Activated CD8-positive, alpha-beta memory T cell treated with anti-CD3 and anti-CD28 coated beads for 24 hours (primary cell): ENCODE results near the gene CDH22.
A peak's percentile ranks its signal among the peaks of the same experiment; 100 is the strongest.

Experiments used
- DNase-seq: peaks from one replicate; pipeline ENCODE4 v3.0.0-alpha.2; 2020

The CDH22 gene

GRCh38 chr20:46188866-46189541 lies 119.3 kb downstream of the CDH22 start:
- DNase-seq: no peak

- no peak for DNase-seq
Observed at GRCh38 chr20:46186210-46186609, 122.1 kb downstream of the CDH22 start.

DNA sequence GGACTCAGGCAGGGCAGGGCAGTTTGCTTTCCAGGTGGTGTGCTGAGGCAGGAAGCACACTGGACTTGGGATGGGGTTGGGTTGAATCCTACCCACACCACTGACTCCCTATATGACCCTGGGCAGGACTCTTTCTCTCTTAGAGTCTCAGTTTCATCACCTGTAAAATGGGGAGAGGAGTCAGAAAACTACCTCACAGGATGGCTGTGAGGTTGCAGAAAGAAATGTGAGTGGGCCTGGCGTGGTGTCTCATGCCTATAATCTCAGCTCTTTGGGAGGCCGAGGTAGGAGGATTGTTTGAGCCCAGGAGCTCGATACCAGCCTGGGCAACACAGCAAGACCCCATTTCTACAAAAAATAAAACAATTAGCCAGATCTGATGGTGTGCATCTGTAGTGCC lies 122.9 kb downstream of the CDH22 start:
- no peak for DNase-seq

DNA sequence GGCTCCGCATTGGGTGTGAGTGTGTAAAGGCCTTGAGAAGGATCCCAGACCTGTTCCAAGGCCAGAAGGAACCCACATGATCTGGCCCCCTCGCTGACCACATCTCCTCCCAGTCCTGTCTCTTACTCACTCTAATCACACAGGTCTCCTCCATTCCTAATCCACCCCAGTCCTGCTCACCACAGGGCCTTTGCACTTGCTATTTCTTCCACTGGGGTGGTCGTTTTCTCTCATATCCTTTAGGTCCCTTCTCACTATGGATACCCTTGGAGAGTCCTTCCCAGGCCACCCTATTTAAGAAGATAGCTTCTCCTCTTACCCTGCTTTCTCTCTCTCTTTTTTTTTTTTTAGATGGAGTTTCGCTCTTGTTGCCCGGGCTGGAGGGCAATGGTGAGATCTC lies 124.5 kb downstream of the CDH22 start:
- DNase-seq: no peak

- no peak for DNase-seq
Observed at GRCh38 chr20:46182276-46183200, 125.8 kb downstream of the CDH22 start.

- DNase-seq: no peak
Observed at GRCh38 chr20:46179862-46180261, 128.4 kb downstream of the CDH22 start.

GRCh38 chr20:46178891-46179290 lies 129.4 kb downstream of the CDH22 start:
- DNase-seq: no peak

DNA sequence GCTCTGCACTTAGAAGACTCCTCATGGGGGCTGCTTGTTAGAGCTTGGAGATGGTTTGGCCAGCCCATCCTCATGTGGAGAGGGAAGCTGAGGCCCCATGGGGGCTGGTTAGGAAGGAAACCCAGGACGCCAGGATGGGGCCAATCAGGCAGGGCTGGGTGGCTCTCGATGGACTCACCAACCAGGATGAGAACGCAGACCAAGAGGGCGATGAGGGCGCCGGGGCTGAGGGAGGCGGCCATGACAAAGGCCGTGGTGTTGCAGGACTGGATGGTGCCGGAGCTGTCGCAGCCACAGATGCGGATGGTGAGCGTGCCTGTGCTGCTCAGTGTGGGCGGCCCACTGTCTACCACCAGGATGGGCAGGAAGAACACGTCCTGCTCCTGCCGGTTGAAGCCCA lies 130.5 kb downstream of the CDH22 start:
- DNase-seq: no peak

DNA sequence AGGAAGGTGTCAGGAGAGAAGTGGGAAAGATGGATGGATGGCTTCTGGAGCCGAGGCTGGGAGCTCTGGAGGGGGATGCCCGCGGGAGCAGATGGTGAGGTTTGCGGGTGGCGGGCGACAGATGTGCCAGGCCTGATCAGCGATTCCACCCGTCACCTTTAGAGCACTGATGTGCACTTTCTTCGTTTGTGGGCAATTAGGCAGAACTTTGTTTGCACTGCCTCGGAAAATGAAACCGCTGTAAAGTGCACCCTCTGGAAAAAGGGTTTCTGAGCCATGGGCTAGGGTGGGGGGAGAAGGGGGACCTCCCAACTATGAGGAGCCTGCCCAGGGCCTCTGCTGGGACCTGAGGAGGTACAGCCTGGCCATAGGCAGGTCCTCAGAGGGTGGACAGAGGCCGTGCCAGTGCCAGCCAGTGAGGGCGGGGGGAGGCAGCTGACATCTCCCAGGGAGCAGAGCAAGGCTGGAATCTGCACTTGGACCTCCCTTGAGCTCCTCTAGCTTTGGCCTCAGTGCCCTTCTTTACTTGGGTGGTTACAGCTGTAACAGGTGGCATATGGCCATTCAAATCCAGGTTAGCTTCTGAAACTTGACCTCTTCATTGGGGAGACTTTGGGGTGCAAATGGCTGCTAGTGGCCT lies 131.4 kb downstream of the CDH22 start:
- no peak for DNase-seq

- no peak for DNase-seq
Observed at GRCh38 chr20:46175127-46175494, 133.2 kb downstream of the CDH22 start.

GRCh38 chr20:46174469-46175126 lies 133.7 kb downstream of the CDH22 start:
- peak; percentile 86 for DNase-seq

DNA sequence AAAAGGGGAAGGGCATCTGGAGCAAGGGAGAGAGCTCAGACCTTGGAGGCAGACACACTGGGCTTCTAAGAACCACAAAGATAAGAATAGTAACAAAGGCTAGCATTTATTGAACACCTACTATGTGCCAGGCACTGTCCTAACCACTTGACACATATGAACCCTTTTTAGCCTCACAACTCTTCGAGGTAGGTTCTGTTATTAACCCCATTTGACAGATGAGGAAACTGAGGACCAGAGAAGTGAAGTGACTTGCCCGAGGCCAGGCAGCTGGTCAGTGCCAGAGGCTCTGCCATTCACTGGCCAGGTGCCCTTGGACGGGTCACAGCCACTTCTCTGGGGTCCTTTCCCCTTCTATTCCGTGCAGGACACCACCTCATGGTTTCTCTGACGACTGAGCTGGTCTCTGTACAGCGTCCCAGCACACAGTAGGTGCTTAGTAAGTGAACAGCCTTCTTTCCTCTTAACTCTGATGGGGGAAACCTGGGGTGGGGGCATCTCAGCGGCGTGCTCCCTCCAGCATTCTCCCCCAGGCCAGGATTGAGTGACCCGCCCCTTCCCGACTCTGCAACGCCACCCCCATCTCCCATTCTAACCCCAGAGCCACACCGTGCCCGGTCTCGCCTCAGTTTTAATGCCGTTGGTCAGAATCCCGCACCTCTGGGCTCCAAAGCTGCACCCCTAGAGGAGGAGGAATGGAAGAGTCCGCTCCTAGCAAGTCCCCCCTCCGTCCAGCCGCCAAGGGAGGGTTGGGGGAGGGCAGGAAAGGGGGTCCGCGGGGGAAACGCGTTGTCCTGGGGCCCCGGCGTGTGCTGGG lies 134.4 kb downstream of the CDH22 start:
- DNase-seq: no peak

- DNase-seq: no peak
Observed at GRCh38 chr20:46172961-46173536, 135.2 kb downstream of the CDH22 start.

GRCh38 chr20:46172455-46172854 lies 135.8 kb downstream of the CDH22 start:
- no peak for DNase-seq

DNA sequence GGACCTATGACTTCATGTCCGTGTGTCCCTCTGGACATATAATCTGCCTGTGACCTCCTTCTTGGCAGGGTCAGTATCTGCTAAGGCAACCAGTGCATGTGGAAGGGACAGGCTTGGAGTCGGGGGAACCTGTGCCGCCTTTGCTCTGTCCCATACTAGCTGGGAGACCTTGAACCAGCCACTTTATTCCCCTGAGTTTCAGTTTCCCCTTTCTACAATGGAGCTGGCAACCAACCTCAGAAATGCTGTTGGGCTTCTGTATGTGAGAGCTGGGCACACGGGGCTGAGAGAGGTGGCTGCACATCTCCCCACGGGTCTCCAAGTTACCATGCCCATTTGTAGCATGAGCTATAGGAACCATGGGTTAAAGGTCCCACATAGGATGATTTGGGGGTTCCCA lies 136.4 kb downstream of the CDH22 start:
- DNase-seq: no peak

DNA sequence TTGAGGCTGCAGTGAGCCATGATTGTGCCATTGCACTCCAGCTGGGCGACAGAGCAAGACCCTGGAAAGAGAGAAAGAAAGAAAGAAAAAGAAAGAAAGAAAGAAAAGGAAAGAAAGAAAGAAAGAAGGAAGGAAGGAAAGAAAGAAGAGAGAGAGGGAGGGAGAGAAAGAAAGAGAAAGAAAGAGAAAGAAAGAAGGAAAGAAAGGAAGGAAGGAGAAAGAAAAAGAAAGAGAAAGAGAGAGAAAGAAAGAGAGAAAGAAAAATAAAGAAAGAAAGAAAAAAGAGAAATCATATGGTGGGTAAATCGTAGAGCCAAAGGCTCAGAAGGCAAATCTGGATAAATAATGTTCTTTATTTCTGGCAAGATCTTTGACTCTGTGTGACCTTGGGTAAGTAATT lies 136.8 kb downstream of the CDH22 start:
- no peak for DNase-seq

- DNase-seq: no peak
Observed at GRCh38 chr20:46169245-46170171, 138.8 kb downstream of the CDH22 start.

GRCh38 chr20:46168438-46168837 lies 139.9 kb downstream of the CDH22 start:
- DNase-seq: no peak

GRCh38 chr20:46167080-46167479 lies 141.2 kb downstream of the CDH22 start:
- DNase-seq: no peak

GRCh38 chr20:46164254-46164653 lies 144.0 kb downstream of the CDH22 start:
- DNase-seq: no peak

GRCh38 chr20:46161921-46162320 lies 146.4 kb downstream of the CDH22 start:
- DNase-seq: no peak
